Measurements from ENCODE around the gene ABHD16B.

GRCh38 chr20:63822276-63822696 lies 39.0 kb upstream of the ABHD16B start:
- TF ChIP-seq CTCF (IDR thresholded peaks at IDR 0.05) (no peak), POLR2A (IDR thresholded peaks at IDR 0.05) (no peak)

All from Peyer's patch (tissue), 4 donors.